Activated CD8-positive, alpha-beta memory T cell treated with anti-CD3 and anti-CD28 coated beads for 1 hour (primary cell): ENCODE measurements around the gene CNTN6.

Source experiments
- DNase-seq, 2 donors: peaks; one replicate each; pipeline ENCODE4 v3.0.0-alpha.2; 2020; ENCODE audit warnings: low read depth in 1 of 2; ENCODE audit errors: extremely low read depth in 1 of 2

Gene CNTN6

GRCh38 chr3:1092771-1093170 is at the start of gene CNTN6:
TSS of gene CNTN6 (plus strand) at chr3:1093024. CDS start at chr3:1148009, 54,985 bp downstream.
- no peak for DNase-seq

- DNase-seq: no peak
Observed at GRCh38 chr3:1048558-1048957, 44.3 kb upstream of the CNTN6 start.

GRCh38 chr3:1055870-1056269 is 37.0 kb upstream of the CNTN6 start:
- DNase-seq: no peak

- DNase-seq: no peak
Observed at GRCh38 chr3:1056744-1057143, 36.1 kb upstream of the CNTN6 start.

GRCh38 chr3:1057436-1057835 is 35.4 kb upstream of the CNTN6 start:
- DNase-seq: no peak

- no peak for DNase-seq
Observed at GRCh38 chr3:1068985-1069384, 23.8 kb upstream of the CNTN6 start.

GRCh38 chr3:1072041-1072440 is 20.8 kb upstream of the CNTN6 start:
- DNase-seq: no peak

- no peak for DNase-seq
Observed at GRCh38 chr3:1079662-1080061, 13.2 kb upstream of the CNTN6 start.

- DNase-seq: no peak
Observed at GRCh38 chr3:1082108-1082507, 10.7 kb upstream of the CNTN6 start.

GRCh38 chr3:1087066-1087560 is 5.7 kb upstream of the CNTN6 start:
- no peak for DNase-seq

- no peak for DNase-seq
Observed at GRCh38 chr3:1088503-1088902, 4.3 kb upstream of the CNTN6 start.

GRCh38 chr3:1091286-1091685 is 1.5 kb upstream of the CNTN6 start:
- DNase-seq: no peak

GRCh38 chr3:1092061-1092460 is 763 bp upstream of the CNTN6 start:
- no peak for DNase-seq

- DNase-seq: no peak
Observed at GRCh38 chr3:1093217-1093616, 393 bp downstream of the CNTN6 start.

- no peak for DNase-seq
Observed at GRCh38 chr3:1103525-1103924, 10.7 kb downstream of the CNTN6 start.

- DNase-seq: no peak
Observed at GRCh38 chr3:1117843-1118473, 25.1 kb downstream of the CNTN6 start.

GRCh38 chr3:1131166-1131565 is 38.3 kb downstream of the CNTN6 start:
- no peak for DNase-seq

GRCh38 chr3:1135194-1135593 is 42.4 kb downstream of the CNTN6 start:
- DNase-seq: no peak

GRCh38 chr3:1138036-1138435 is 45.2 kb downstream of the CNTN6 start:
- DNase-seq: no peak

- DNase-seq: no peak
Observed at GRCh38 chr3:1139071-1139470, 46.2 kb downstream of the CNTN6 start.

GRCh38 chr3:1147326-1147725 is 54.5 kb downstream of the CNTN6 start:
- no peak for DNase-seq

- no peak for DNase-seq
Observed at GRCh38 chr3:1147819-1148218, 55.0 kb downstream of the CNTN6 start.

- DNase-seq: no peak
Observed at GRCh38 chr3:1164101-1164500, 71.3 kb downstream of the CNTN6 start.
